PC-3 (cell line): ENCODE results near the gene PLLP. TPM values are rescaled to one million over a fixed set of nuclear protein-coding genes. Genes with fewer than 3 reads are reported as not detected.

ENCODE experiments used
- ATAC-seq: fragments of 200-7000 bp; cut with Tn5 transposase; 2 replicates; pipeline ENCODE4 v1.9.1; 2020; ENCODE audit warnings: mild to moderate bottlenecking, moderate library complexity
- BruUV-seq: library from RNA; stranded (reverse); fragments of 400-500 nt; replicated peaks from 2 replicates; lab custom pipeline; 2021; lab: Mats Ljungman, UMichigan
- CTCF ChIA-PET: fragments of 300-600 bp; sonication (Branson Sonifier 250); formaldehyde crosslinking; loops from one replicate; lab custom pipeline; 2022; ENCODE audit warnings: antibody characterized with exemption; lab: Charles Lee
- POLR2A ChIA-PET: fragments of 300-600 bp; sonication (Branson Sonifier 250); formaldehyde crosslinking; loops from one replicate; lab custom pipeline; 2022; ENCODE audit warnings: antibody characterized with exemption; ENCODE audit not compliant: unreplicated experiment; lab: Charles Lee
- DNase-seq: peaks from one replicate; pipeline ENCODE4 v3.0.0-alpha.2; 2015
- H2AFZ ChIP-seq: fragments of 300-600 bp; sonication (generic); 2 replicates; pipeline ENCODE4 v1.6.0; 2016; ENCODE audit warnings: antibody characterized with exemption, low read length
- H3F3A ChIP-seq: fragments of 300-600 bp; sonication (generic); one replicate; pipeline ENCODE4 v1.6.0; 2017; ENCODE audit warnings: antibody characterized with exemption, low read length, control low read depth, mild to moderate bottlenecking; ENCODE audit not compliant: unreplicated experiment
- H3K27ac ChIP-seq: fragments of 300-600 bp; sonication (generic); 2 replicates; pipeline ENCODE4 v1.5.1; 2016; ENCODE audit warnings: mild to moderate bottlenecking, low read length
- H3K27me3 ChIP-seq: fragments of 300-600 bp; sonication (generic); 2 replicates; pipeline ENCODE4 v1.6.1; 2016; ENCODE audit warnings: low read length, mixed read lengths
- H3K36me3 ChIP-seq: fragments of 300-600 bp; sonication (generic); 2 replicates; pipeline ENCODE4 v1.6.1; 2016; ENCODE audit warnings: low read depth, mixed run types, low read length, mixed read lengths
- H3K4me1 ChIP-seq: fragments of 300-600 bp; sonication (generic); 2 replicates; pipeline ENCODE4 v1.5.1; 2016; ENCODE audit warnings: low read length; ENCODE audit not compliant: insufficient read depth
- H3K4me2 ChIP-seq: fragments of 300-600 bp; sonication (generic); 2 replicates; pipeline ENCODE4 v1.6.0; 2016; ENCODE audit warnings: low read length
- H3K4me3 ChIP-seq: fragments of 300-600 bp; sonication (generic); 2 replicates; pipeline ENCODE4 v1.5.1; 2016; ENCODE audit warnings: mild to moderate bottlenecking, low read length, mixed read lengths
- H3K79me2 ChIP-seq: fragments of 300-600 bp; sonication (generic); 2 replicates; pipeline ENCODE4 v1.6.1; 2017; ENCODE audit warnings: low read length, mixed read lengths
- H3K9ac ChIP-seq: fragments of 300-600 bp; sonication (generic); 2 replicates; pipeline ENCODE4 v1.6.0; 2016; ENCODE audit warnings: mild to moderate bottlenecking, low read length
- H3K9me2 ChIP-seq: fragments of 300-600 bp; sonication (generic); replicated peaks from 2 replicates; pipeline ENCODE4 v1.6.1; 2016; ENCODE audit warnings: mixed run types, low read length, mixed read lengths
- H3K9me3 ChIP-seq: fragments of 300-600 bp; sonication (generic); 2 replicates; pipeline ENCODE4 v1.6.1; 2016; ENCODE audit warnings: low read length, mixed read lengths
- H4K20me1 ChIP-seq: fragments of 300-600 bp; sonication (generic); 2 replicates; pipeline ENCODE4 v1.6.1; 2016; ENCODE audit warnings: low read length, mixed read lengths
- CTCF ChIP-seq: fragments of 300-600 bp; sonication (generic); conservative IDR thresholded peaks from 2 replicates; pipeline ENCODE4 v1.5.1; 2017; ENCODE audit warnings: antibody characterized with exemption, low read depth, mild to moderate bottlenecking, low read length
- EZH2 ChIP-seq: fragments of 300-600 bp; sonication (generic); IDR thresholded peaks from one replicate; pipeline ENCODE4 v1.6.1; 2017; ENCODE audit warnings: antibody characterized with exemption, mild to moderate bottlenecking, low read length; ENCODE audit not compliant: unreplicated experiment
- EZH2phosphoT487 ChIP-seq: fragments of 300-600 bp; sonication (generic); IDR thresholded peaks from 2 replicates; pipeline ENCODE4 v1.6.1; 2018; ENCODE audit warnings: mild to moderate bottlenecking, antibody characterized with exemption, low read length, borderline replicate concordance
- intact Hi-C: fragments of 100-400 bp; cut with micrococcal nuclease; formaldehyde crosslinking; loops from 2 replicates; pipeline ENCODE4 v1.9.0; 2023
- total RNA-seq: library from RNA; depleted of rRNA; stranded (reverse); fragments of >200 nt; gene quantifications from 2 replicates; pipeline ENCODE4 v1.2.3, GENCODE V29; 2014

The PLLP gene
- total RNA-seq, 1 experiment from 2014 or later = 1.6 TPM

- no peaks in the 10 kb centered on the region for H3K79me2 ChIP-seq
- H3K4me3 ChIP-seq = no peak overlapping the region
- H3K9ac ChIP-seq = peak overlapping the region; percentile 38; the same call in 1 of the 2 replicates
- no peaks in the 10 kb centered on the region for H3K36me3 ChIP-seq
- ChIA-PET POLR2A (interaction anchor here (0.6 kb wide), 1 partner anchor 181 kb away, joined by 3 read pairs; no protein-coding TSS in a partner anchor), CTCF (interaction anchor here (1.0 kb wide), 1 partner anchor 73 kb away, joined by 4 read pairs; no protein-coding TSS in a partner anchor)
- no peaks in the 10 kb centered on the region for H3F3A ChIP-seq
- H3K4me1 ChIP-seq = peaks cover 13% of the 10 kb centered on the region
- H3K27me3 ChIP-seq = no peaks in the 10 kb centered on the region
- H3K9me2 ChIP-seq = no peaks in the 10 kb centered on the region
- no peaks in the 10 kb centered on the region for H3K9me3 ChIP-seq
- H2AFZ ChIP-seq = peak overlapping the region; percentile 61
- peak overlapping the region; percentile 65 for H3K27ac ChIP-seq
- BruUV-seq = no TSS peak
- ATAC-seq (peak; percentile 0; the same call in 1 of the 2 replicates), DNase-seq (peak; percentile 82)
- no peaks in the 10 kb centered on the region for H4K20me1 ChIP-seq
- TF ChIP-seq EZH2 (no peak), EZH2phosphoT487 (no peak), CTCF (no peak)
- intact Hi-C loops = loop anchor here (1.0 to 5.0 kb wide), 3 partner anchors 37 to 112 kb away; no protein-coding TSS in a partner anchor
- H3K4me2 ChIP-seq = peak overlapping the region; percentile 50
Measured at GRCh38 chr16:57304169-57305061, 19.9 kb upstream of the PLLP start.

GRCh38 chr16:57303910-57304168 is 19.4 kb upstream of the PLLP start:
- POLR2A ChIA-PET = interaction anchor here (0.6 kb wide), 1 partner anchor 181 kb away, joined by 3 read pairs; no protein-coding TSS in a partner anchor
- CTCF ChIA-PET = interaction anchor here (1.0 kb wide), 1 partner anchor 74 kb away, joined by 4 read pairs; no protein-coding TSS in a partner anchor
- intact Hi-C loops = loop anchor here (1.0 to 5.0 kb wide), 3 partner anchors 37 to 112 kb away; no protein-coding TSS in a partner anchor
- peak overlapping the region; percentile 61 for H2AFZ ChIP-seq
- H3K4me2 ChIP-seq = peak overlapping the region; percentile 50
- BruUV-seq = no TSS peak
- TF ChIP-seq EZH2 (no peak), CTCF (no peak), EZH2phosphoT487 (no peak)
- no peaks in the 10 kb centered on the region for H3K9me2 ChIP-seq
- H3K9me3 ChIP-seq = no peaks in the 10 kb centered on the region
- H3K4me1 ChIP-seq = peaks cover 16% of the 10 kb centered on the region
- no peaks in the 10 kb centered on the region for H3K36me3 ChIP-seq
- DNase-seq = no peak
- H3K27me3 ChIP-seq = no peaks in the 10 kb centered on the region
- peak overlapping the region; percentile 65 for H3K27ac ChIP-seq
- H3K79me2 ChIP-seq = no peaks in the 10 kb centered on the region
- H3K9ac ChIP-seq = peak overlapping the region; percentile 38; the same call in 1 of the 2 replicates
- no peak for ATAC-seq
- H4K20me1 ChIP-seq = no peaks in the 10 kb centered on the region
- H3K4me3 ChIP-seq = no peak overlapping the region
- H3F3A ChIP-seq = no peaks in the 10 kb centered on the region
